Activated naive CD8-positive, alpha-beta T cell treated with anti-CD3 and anti-CD28 coated beads, Interleukin-2, amount 10 ng/mL, durations not matched to agents 7 days and 5 days (primary cell): ENCODE measurements around the gene CEP104. TPM values are rescaled to one million over a fixed set of nuclear protein-coding genes. Genes with fewer than 3 reads are reported as not detected.
"Not testable (repeated sequence)": the region's sequence is repeated elsewhere in the genome, so short reads cannot be mapped to it uniquely, and the experiment has no call there.

Source experiments
- ATAC-seq: fragments of 150-1000 bp; cut with Tn5 transposase; one replicate; pipeline ENCODE4 v1.10.0; 2021; ENCODE audit warnings: low read depth, moderate library complexity
- POLR2A ChIA-PET: fragments of 350-600 bp; sonication (Branson Sonifier 250); formaldehyde crosslinking; loops from one replicate; lab custom pipeline; 2021; ENCODE audit warnings: antibody characterized with exemption; lab: Charles Lee
- DNase-seq: peaks from one replicate; pipeline ENCODE4 v3.0.0; 2021
- H3K27ac Mint-ChIP-seq: one replicate; pipeline ENCODE4 v1.8.0; 2022; ENCODE audit warnings: mild to moderate bottlenecking, mixed read lengths
- H3K27me3 Mint-ChIP-seq: one replicate; pipeline ENCODE4 v1.8.0; 2022; ENCODE audit warnings: mild to moderate bottlenecking, moderate library complexity, mixed read lengths
- H3K36me3 Mint-ChIP-seq: one replicate; pipeline ENCODE4 v1.8.0; 2021; ENCODE audit warnings: mild to moderate bottlenecking, mixed read lengths
- H3K4me1 Mint-ChIP-seq: one replicate; pipeline ENCODE4 v1.8.0; 2021; ENCODE audit warnings: mixed read lengths
- H3K4me3 Mint-ChIP-seq: one replicate; pipeline ENCODE4 v1.8.0; 2022; ENCODE audit warnings: mild to moderate bottlenecking, moderate library complexity, mixed read lengths
- H3K9me3 Mint-ChIP-seq: one replicate; pipeline ENCODE4 v1.8.0; 2021; ENCODE audit warnings: mixed read lengths
- total RNA-seq, 2 experiments: library from RNA; stranded (reverse); gene quantifications; one replicate each; pipeline ENCODE4 v1.2.3, GENCODE V29; 2021

Gene CEP104
- total RNA-seq, 2 experiments from 2014 or later = 44.6 to 46.9 TPM

GRCh38 chr1:3810149-3810761, 46.8 kb downstream of the CEP104 start:
- POLR2A ChIA-PET = interaction anchor here (1.0 kb wide), 1 partner anchor 13 kb away, joined by 3 read pairs; no protein-coding TSS in a partner anchor
- not testable (repeated sequence) for DNase-seq, ATAC-seq, H3K27me3 Mint-ChIP-seq, H3K36me3 Mint-ChIP-seq, H3K4me3 Mint-ChIP-seq, H3K9me3 Mint-ChIP-seq, H3K4me1 Mint-ChIP-seq, H3K27ac Mint-ChIP-seq

DNA sequence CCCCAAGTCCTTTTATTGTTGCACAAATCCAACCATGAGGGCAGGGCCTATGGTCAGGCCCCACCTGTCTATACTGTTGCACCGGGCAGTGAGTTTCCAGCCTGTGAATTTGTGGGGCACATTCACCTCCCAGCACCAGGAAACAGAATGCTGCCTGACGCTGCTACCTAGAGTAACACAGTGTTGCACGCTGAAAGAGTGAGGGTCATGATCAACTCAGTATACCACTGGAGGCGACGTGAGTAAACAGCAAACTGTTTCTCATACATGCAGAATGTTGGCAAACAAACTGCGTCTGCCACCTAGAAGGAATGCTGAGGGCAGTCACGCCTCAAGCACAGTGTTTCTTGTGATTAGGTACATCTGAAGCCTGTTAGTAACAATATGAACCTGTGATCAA, 47.3 kb downstream of the CEP104 start:
- H3K27ac Mint-ChIP-seq = no peak overlapping the region
- no peak overlapping the region for H3K4me3 Mint-ChIP-seq
- no peak for ATAC-seq

GRCh38 chr1:3807769-3808168, 49.2 kb downstream of the CEP104 start:
- no peak for ATAC-seq
- Mint-ChIP-seq H3K27me3 (peaks cover 12% of the 10 kb centered on the region), H3K36me3 (no peaks in the 10 kb centered on the region), H3K9me3 (peaks cover 1% of the 10 kb centered on the region), H3K4me3 (no peak overlapping the region), H3K27ac (no peak overlapping the region), H3K4me1 (peaks cover 3% of the 10 kb centered on the region)
- DNase-seq = no peak
- POLR2A ChIA-PET = no interaction called here

More for the DNA sequence above, 47.3 kb downstream of the CEP104 start:
- POLR2A ChIA-PET = interaction anchor here (1.0 kb wide), 1 partner anchor 13 kb away, joined by 3 read pairs; no protein-coding TSS in a partner anchor
- Mint-ChIP-seq H3K9me3 (peaks cover 1% of the 10 kb centered on the region), H3K27me3 (no peaks in the 10 kb centered on the region), H3K36me3 (no peaks in the 10 kb centered on the region), H3K4me1 (peaks cover 3% of the 10 kb centered on the region)
- no peak for DNase-seq

DNA sequence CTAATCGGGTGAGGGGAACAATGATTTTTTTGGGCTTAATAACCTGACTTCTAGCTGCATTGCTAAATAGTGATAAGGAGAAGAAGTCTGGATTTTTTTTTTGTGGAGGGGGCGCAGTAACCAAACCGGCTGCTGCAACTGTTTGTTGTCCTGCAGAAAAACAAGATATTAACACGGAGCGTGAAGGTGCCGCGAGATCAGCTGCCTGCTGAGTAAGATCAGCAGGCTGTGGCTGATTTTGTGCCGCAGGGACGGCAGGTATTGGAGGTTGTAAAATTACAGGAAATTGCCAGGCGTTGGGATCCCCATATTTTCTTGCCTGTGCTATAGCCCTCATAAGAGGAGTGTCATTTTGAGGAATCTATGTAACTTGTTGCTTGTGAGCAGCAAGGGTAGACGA, 52.0 kb downstream of the CEP104 start:
- Mint-ChIP-seq H3K4me1 (peaks cover 3% of the 10 kb centered on the region), H3K36me3 (no peaks in the 10 kb centered on the region), H3K27me3 (peaks cover 23% of the 10 kb centered on the region), H3K27ac (no peak overlapping the region), H3K9me3 (peaks cover 1% of the 10 kb centered on the region), H3K4me3 (no peak overlapping the region)
- ATAC-seq = no peak
- POLR2A ChIA-PET = no interaction called here
- no peak for DNase-seq

DNA sequence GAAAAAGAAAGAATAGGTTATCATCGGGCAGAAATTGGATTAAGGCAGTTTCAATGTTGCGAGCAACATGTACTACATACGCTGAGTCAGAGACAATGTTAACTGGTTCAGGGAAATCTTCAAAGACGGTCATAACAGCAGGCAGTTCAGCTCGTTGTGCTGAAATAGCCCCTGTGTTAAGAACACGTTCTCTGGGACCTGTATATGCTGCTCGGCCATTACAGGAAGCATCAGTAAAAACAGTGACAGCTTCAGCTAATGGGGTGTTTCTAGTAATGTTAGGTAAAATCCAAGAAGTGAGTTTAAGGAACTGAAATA, 52.4 kb downstream of the CEP104 start:
- H3K27ac Mint-ChIP-seq, H3K9me3 Mint-ChIP-seq, H3K4me1 Mint-ChIP-seq, ATAC-seq, H3K4me3 Mint-ChIP-seq, POLR2A ChIA-PET, DNase-seq, H3K36me3 Mint-ChIP-seq: not testable (repeated sequence)
- H3K27me3 Mint-ChIP-seq = peaks cover 23% of the 10 kb centered on the region

- Mint-ChIP-seq H3K27me3 (peaks cover 23% of the 10 kb centered on the region), H3K4me1 (peaks cover 3% of the 10 kb centered on the region), H3K9me3 (peaks cover 1% of the 10 kb centered on the region), H3K4me3 (no peak overlapping the region), H3K36me3 (no peaks in the 10 kb centered on the region), H3K27ac (no peak overlapping the region)
- POLR2A ChIA-PET = no interaction called here
- DNase-seq (no peak), ATAC-seq (no peak)
Observed at GRCh38 chr1:3803905-3804626, 52.9 kb downstream of the CEP104 start.

DNA sequence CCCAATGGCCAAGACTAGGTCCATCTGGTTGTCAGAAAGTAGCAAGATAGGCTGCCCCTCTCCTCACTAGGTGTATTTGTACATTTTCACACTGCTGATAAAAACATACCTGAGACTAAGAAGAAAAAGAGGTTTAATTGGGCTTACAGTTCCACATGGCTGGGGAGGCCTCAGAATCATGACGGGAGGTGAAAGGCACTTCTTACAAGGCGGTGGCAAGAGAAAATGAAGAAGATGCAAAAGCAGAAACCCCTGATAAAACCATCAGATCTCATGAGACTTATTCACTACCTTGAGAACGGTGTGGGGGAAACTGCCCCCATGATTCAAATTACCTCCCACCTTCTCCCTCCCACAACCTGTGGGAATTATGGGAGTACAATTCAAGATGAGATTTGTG, 56.2 kb downstream of the CEP104 start:
- POLR2A ChIA-PET, H3K27ac Mint-ChIP-seq: not testable (repeated sequence)

GRCh38 chr1:3799976-3800685, 56.9 kb downstream of the CEP104 start:
- no peak overlapping the region for H3K4me3 Mint-ChIP-seq
- DNase-seq (no peak), ATAC-seq (no peak)
- no peak overlapping the region for H3K27ac Mint-ChIP-seq
- POLR2A ChIA-PET = no interaction called here
- H3K36me3 Mint-ChIP-seq = no peaks in the 10 kb centered on the region
- peaks cover 12% of the 10 kb centered on the region for H3K4me1 Mint-ChIP-seq
- peaks cover 23% of the 10 kb centered on the region for H3K27me3 Mint-ChIP-seq
- H3K9me3 Mint-ChIP-seq = no peaks in the 10 kb centered on the region

More for the DNA sequence above, 56.2 kb downstream of the CEP104 start:
- not testable (repeated sequence) for H3K36me3 Mint-ChIP-seq, ATAC-seq, H3K4me1 Mint-ChIP-seq, DNase-seq, H3K4me3 Mint-ChIP-seq, H3K9me3 Mint-ChIP-seq
- peaks cover 23% of the 10 kb centered on the region for H3K27me3 Mint-ChIP-seq

GRCh38 chr1:3796215-3797061, 60.6 kb downstream of the CEP104 start, which contains the start of gene LRRC47:
LRRC47 (minus strand) TSS chr1:3796498; CDS start chr1:3796476, 22 bp downstream.
- Mint-ChIP-seq H3K4me3 (peak within 1 kb of the TSS; percentile 91), H3K9me3 (no peaks in the 10 kb centered on the region), H3K27me3 (peaks cover 6% of the 10 kb centered on the region), H3K4me1 (peaks cover 27% of the 10 kb centered on the region), H3K27ac (peak within 1 kb of the TSS; percentile 94), H3K36me3 (peaks cover 1% of the 10 kb centered on the region)
- peak; percentile 99 for ATAC-seq
- DNase-seq = peak; percentile 95
- POLR2A ChIA-PET = interaction anchor here (0.6 to 1.8 kb wide), 10 partner anchors 9 to 106 kb away, joined by 3 to 7 read pairs (median 4); partner anchors contain the start of genes C1orf174, CEP104 and DFFB

DNA sequence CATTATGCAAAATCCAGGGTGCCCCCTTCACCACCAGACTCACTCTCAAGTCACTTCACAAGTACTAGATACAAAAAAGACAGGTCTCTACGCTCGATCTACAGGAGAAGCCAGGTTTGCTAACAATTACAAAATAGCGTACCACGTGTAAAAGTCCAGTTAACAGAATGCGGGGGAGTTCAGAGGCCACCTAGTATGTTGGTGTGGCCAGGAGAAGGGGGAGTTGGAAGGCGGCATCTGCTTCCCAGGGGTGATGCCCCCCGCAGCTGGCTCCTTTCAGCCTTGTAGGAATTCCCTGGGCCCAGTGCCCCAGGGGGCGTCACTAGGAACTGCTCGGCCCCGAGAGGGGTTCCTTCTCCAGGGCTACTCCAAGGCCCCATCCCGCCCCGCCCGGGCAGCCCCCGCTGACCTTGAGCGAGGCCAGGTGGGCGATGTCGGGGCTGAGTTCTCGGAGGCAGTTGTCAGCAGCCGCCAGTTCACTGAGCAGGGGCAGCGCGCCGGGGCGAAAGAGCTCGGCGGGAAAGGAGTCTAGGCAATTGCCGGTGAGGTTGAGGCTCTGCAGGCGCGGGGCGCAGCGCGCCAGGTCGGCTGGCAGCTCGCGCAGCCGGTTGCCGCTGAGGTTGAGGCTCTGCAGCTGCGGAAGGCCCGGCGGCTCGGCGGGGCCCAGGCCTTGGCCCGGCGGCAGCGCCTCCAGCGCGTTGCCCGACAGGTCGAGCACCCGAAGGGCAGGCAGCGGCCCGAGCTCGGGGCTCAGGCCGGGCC, 61.4 kb downstream of the CEP104 start:
- H3K27ac Mint-ChIP-seq = peak overlapping the region; percentile 43
- peaks cover 25% of the 10 kb centered on the region for H3K4me1 Mint-ChIP-seq
- DNase-seq (no peak), ATAC-seq (no peak)
- peak overlapping the region; percentile 83 for H3K4me3 Mint-ChIP-seq
- H3K36me3 Mint-ChIP-seq = peaks cover 1% of the 10 kb centered on the region
- H3K27me3 Mint-ChIP-seq = peaks cover 1% of the 10 kb centered on the region
- H3K9me3 Mint-ChIP-seq = no peaks in the 10 kb centered on the region
- POLR2A ChIA-PET = interaction anchor here (0.6 to 1.8 kb wide), 9 partner anchors 8 to 107 kb away, joined by 3 to 7 read pairs (median 5); partner anchors contain the start of genes C1orf174, CEP104 and DFFB

GRCh38 chr1:3790952-3791351, 66.1 kb downstream of the CEP104 start:
- Mint-ChIP-seq H3K4me1 (peaks cover 23% of the 10 kb centered on the region), H3K4me3 (no peak overlapping the region), H3K27me3 (peaks cover 1% of the 10 kb centered on the region), H3K27ac (no peak overlapping the region), H3K9me3 (no peaks in the 10 kb centered on the region), H3K36me3 (peaks cover 3% of the 10 kb centered on the region)
- ATAC-seq = no peak
- POLR2A ChIA-PET = no interaction called here
- no peak for DNase-seq

DNA sequence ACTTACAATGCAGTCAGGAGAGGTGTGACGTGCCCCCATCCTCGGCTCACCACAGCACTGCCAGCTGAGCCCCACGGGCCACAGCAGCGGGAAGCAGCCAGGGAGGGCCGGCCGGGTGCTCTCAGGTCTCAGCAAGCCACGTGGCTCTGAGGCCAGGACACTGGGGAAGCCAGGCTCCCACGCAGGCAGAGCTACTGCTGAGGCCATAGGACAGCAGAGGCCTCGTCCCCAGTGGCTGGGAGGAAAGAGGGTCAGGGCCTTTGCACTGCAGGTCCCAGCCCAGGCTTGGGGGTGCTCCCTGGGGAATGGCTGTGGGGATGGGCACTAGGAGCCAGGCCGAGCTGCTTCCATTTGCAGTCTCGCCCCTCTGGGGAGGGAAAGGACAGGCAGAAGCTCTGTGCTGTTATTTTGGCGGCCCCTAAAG, 66.5 kb downstream of the CEP104 start:
- no peaks in the 10 kb centered on the region for H3K9me3 Mint-ChIP-seq
- H3K4me3 Mint-ChIP-seq = no peak overlapping the region
- ATAC-seq (no peak), DNase-seq (no peak)
- H3K4me1 Mint-ChIP-seq = peaks cover 23% of the 10 kb centered on the region
- H3K36me3 Mint-ChIP-seq = peaks cover 3% of the 10 kb centered on the region
- no peak overlapping the region for H3K27ac Mint-ChIP-seq
- POLR2A ChIA-PET = no interaction called here
- peaks cover 1% of the 10 kb centered on the region for H3K27me3 Mint-ChIP-seq
